Measurements from ENCODE around the gene PCSK9.

GRCh38 chr1:54997711-54997986, 41.7 kb upstream of the PCSK9 start:
- TF ChIP-seq, protein P1, sequence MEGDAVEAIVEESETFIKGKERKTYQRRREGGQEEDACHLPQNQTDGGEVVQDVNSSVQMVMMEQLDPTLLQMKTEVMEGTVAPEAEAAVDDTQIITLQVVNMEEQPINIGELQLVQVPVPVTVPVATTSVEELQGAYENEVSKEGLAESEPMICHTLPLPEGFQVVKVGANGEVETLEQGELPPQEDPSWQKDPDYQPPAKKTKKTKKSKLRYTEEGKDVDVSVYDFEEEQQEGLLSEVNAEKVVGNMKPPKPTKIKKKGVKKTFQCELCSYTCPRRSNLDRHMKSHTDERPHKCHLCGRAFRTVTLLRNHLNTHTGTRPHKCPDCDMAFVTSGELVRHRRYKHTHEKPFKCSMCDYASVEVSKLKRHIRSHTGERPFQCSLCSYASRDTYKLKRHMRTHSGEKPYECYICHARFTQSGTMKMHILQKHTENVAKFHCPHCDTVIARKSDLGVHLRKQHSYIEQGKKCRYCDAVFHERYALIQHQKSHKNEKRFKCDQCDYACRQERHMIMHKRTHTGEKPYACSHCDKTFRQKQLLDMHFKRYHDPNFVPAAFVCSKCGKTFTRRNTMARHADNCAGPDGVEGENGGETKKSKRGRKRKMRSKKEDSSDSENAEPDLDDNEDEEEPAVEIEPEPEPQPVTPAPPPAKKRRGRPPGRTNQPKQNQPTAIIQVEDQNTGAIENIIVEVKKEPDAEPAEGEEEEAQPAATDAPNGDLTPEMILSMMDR (IDR thresholded peaks at IDR 0.05) = no peak
- TF ChIP-seq POLR2A (IDR thresholded peaks at IDR 0.05) = no peak
